Stimulated activated CD8-positive, alpha-beta memory T cell treated with anti-CD3 and anti-CD28 coated beads, Interleukin-15, amount 100 ng/mL, for 1 hour (primary cell): Measurements from ENCODE around the gene CREB5.
"Not testable (repeated sequence)": the region's sequence is repeated elsewhere in the genome, so short reads cannot be mapped to it uniquely, and the experiment has no call there.

Experiments used
- DNase-seq: peaks from one replicate; pipeline ENCODE4 v3.0.0-alpha.2; 2020; ENCODE audit warnings: low read depth

Gene CREB5

DNA sequence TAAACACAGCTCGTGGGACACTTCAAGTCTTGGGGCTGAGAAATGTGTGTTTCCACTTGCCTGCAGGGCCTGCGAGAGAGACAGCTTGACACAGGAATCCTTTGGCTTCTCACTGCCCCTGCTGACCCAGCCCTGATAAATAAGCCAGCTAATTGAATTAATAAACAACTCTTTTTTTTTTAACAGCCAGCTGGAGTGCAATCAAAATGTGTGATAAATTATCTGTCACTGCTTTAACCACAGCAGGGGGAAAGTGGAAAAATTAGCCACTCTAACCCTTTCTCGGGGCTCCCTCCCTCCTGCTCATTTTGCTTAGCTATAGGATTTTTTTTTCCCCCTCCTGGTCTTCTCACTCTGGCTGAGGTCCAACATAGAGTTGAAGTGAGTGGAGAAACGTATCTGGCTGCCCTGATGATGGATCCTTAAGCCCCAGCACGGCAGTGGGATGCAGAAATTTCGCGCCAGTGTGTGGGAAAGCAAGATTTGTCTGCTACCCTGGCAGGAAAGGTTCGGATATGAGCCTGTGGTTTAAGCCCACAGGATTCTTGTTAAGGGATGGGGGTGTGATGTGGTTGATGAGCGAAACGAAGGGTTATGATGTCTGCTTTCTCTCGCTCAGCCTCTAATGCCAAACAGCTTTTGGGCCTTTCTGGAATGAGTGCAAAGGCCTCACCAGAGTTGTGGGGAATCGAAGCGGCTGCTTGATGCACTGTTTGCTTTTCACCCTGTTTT, 372.0 kb downstream of the CREB5 start:
- DNase-seq, result no peak

DNA sequence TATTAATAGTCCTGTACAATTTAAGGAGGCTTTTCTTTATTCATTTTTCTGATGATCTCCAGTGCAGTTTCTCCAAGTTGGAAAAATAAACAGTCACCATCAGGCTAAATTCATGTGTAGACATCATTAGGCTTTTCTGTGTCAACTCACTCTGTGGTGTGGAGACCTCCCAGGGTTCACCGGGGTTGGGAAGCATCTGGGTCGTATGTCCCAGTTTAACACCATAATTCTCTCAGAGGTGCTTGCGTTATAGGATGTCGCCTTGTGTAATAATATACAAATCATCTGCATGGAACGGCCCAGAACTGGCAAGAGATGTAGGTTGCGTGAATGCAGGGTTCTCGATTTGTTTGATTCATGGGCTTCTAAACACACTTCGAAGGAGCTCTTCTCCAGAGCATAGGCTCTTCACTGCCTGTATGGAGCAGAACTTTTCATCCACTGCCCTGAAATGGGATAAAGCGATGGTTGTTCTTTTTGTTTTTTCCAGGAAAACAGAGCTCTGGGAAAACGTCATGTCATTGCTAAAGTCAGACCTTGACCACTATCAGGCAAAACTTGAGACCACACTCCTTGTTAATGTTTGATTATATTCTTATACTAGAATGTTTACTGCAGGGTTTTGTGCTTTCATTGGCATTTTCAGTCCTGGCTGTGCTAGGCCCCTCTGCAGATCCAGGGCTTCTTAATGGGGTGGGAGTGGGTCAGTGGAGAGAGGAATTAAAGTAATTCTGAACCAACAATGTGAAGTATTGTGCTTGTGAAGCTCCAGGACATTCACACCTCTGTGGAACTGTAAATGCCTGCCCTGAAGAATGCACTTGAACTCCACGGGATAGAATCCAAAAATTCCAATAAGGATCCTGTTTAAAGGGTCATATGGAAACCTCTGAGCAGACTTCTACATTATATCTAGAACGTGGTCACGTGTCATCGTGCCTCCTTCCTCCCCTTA, 373.0 kb downstream of the CREB5 start:
- DNase-seq, result no peak

DNA sequence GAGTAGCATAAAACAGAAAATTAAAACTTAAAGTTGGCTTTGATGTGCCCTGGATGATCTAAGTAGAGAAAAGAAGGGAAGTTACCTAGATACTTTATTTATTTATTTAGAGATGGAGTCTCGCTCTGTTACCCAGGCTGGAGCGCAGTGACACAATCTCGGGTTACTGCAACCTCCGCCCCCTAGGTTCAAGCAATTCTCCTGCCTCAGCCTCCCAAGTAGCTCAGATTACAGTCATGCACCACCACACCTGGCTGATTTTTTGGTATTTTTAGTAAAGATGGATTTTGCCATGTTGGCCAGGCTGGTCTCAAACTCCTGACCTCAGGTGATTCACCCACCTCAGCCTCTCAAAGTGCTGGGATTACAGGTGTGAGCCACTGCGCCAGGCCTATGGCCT, 373.8 kb downstream of the CREB5 start:
- DNase-seq, result not testable (repeated sequence)

DNA sequence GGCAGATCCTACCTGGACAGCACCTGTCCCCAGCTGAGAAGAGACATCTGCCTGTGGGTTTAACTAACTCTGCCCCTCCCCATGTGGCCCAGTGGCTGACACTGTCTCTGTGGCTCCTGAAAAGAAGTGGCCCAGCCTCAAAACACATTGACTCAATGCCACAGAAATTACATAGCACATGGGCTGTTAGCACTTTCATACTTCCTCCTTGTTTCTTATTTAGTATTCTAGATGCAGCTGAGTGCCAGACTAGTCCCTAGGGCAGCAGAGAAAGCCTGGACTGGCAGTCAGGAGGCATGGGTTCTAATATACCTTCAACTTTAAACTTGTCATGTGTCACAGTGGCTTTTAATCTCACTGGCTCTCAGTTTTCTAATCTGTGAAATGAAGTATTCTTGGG, 374.8 kb downstream of the CREB5 start:
- no peak for DNase-seq

DNA sequence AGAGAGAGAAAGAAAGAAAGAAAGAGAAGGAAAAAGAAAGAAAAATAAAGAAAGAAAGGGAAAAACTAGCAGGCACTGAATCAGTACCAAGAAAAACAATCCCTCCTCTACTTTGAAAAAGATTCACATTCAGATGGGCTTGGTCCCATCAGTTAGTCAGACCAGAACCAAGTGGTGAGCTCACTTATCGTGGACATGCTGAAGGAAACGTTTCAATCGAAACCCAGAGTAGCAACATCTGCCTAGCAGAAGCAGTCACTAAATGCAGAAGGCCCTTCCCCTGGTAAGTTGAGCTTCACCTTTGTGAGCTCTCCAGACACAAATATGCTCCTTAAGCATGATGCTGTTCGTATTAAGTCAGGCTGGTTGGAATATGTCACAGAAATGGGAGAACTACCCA, 378.1 kb downstream of the CREB5 start:
- no peak for DNase-seq

DNA sequence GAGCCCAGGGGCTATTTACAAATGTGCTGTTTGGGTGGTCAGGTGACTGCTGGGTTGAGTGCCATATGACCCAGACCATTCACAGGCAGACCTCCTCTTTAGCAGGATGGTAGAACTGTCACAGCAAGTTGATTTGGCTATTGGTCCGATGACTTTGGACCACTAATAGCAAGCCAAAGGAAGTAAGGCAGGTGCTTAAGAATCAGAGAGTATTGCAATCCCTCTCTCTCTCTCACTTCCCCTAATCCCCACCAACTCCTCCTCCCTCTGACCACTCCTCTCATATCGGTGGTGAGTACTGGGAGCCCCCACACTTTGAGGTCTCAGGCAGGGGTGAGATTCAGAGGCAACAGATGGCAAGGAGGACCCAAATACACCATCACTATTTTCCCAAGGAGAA, 380.5 kb downstream of the CREB5 start:
- DNase-seq, result no peak

DNA sequence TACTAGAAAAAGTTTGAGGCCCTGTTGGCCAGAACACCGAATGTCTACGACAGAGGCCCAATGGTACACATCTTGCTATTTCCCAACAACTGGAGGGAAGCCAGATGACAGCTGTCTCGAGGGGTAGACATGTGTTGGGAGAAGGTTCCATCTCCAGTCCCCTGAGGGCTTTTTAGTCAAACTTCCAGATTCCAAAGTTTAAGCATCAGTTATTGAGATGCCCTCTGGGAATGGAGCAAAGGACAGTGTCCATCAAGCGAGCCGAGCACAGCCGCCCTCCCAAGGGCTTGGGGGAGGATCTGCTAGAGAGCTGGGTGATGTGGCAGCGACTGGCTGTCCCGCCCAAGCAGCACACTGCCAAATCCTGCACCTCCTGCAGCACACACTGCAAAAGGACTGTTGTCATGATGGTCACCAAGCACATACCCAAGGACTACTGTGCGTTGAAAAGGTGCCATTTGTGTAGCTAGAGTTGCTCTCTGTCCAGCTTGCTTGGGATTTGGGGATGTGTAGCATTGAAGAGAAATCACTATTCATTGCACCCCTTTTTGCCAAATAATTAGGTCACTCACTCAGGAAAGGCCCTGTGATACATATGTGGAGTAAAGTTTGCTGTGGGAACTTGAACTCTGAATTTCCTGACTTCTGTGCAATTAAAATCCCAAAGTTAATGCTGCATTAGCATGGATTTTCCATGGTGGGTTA, 381.2 kb downstream of the CREB5 start:
- DNase-seq, result no peak

DNA sequence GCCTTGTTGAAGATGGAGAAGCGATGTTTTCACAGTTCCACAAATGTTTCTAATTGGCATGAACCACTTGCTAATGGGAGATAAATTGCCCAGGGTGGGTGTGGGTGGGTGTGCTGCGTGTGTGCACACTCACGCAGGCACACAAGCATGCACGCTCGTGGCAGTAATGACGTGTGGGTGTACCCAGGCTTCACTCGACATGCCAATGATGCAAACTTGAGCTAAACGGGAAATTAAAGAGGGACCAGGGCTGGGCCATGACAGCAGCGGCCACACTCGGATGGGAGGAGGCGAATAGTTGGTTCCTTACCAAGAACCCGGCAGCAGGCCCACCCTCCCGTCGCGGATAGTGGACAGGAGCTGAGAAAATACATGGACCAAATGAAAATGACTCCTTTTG, 386.0 kb downstream of the CREB5 start:
- no peak for DNase-seq

DNA sequence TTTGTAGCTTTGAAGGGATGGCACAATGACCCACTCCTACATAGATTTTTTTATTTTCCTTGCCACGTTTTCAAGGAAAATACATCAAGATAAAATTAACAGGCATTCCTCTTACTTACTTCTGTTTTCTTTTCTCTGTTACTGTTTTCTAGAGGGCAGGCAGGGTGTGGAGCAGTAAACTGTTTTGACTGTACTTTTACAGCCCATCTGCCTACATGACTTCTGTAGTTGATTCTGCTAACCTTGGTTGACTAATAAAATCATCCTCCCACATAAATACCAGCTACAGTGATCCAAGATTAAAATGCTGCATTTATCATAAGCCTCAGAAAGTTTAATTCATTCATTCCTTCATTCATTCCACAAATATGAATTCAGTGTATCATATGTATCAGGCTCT, 387.3 kb downstream of the CREB5 start:
- no peak for DNase-seq

DNA sequence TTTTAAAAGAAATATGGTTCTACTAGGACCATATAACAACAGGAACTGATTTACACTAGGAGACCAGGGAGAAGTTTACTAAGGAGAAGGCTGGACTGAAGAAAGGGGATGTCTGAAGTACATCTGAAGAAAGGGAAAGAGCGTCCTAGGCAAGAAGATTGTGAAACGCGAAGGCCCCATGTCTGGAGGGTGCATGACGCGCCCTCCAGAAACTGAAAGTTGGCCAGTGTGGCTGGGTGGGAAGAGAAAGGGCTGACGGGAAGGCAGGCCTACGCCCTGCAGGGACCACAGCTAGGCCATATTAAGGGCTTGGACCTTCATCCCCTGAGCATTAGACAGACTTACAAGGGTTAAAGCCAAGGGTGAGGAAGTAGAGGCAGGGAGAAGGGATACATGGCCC, 387.8 kb downstream of the CREB5 start:
- no peak for DNase-seq

DNA sequence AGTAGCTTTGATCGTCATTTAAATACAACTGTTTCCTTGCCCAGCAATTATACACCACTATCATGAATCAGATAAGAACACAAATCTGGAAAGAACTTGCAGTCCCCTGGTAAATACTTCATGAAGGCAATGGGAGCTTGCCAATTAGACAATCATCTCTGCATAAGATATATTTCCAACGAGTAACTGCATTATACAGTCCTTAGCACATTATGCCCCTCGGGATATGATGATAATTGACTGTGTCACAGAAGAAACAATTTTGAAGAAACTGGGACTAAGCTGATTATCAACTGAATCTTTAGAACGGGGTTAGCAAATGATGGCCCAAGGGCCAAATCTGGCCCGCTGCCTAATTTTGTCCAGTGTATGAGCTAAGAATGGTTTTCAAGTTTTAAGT, 390.1 kb downstream of the CREB5 start:
- DNase-seq, result no peak

DNA sequence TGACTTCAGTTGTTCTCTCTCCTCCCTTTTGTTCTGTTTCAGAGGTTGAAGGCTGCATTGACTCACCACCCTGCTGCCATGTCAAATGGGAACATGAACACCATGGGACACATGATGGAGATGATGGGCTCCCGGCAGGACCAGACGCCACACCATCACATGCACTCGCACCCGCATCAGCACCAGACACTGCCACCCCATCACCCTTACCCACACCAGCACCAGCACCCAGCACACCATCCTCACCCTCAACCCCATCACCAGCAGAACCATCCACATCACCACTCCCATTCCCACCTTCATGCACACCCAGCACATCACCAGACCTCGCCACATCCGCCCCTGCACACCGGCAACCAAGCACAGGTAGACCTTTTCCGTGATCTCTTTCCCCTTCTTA, 391.8 kb downstream of the CREB5 start:
- no peak for DNase-seq

DNA sequence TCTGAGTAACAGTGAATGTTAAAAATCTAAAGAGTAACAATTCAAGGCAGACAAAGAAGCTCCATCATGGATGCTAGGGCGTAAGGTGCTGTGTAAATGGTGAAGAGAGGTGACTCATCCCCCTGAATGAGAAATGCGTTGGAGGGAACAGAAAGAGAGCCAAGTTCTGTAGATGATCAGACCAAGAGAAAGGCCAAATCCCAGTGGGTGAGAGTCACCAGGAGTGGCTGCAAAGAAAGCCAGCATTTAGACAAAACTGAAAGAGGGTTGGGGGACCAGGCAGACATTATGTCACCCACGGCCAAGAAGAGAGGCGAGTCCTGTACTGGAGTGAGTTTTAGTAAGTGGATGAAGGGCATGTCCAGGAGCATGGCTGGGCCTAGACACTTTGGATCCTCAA, 392.7 kb downstream of the CREB5 start:
- DNase-seq, result no peak

DNA sequence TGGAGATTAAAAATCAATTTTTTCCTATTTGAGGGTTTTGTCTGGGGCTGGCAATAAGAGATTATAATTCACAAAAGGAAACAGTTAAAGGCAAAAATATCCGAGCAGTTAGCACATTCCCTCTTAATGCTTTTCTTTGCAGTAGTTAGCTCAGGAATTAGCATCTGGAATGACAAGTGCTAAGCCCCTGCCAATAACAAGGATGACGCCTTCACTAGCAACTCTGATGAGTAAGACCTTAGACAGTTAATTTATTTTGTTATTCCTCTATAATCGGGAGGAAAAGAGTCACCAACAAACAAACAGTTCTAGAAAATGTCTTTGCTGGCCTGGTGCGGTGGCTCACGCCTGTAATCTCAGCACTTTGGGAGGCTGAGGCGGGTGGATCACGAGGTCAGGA, 394.5 kb downstream of the CREB5 start:
- DNase-seq, result no peak

DNA sequence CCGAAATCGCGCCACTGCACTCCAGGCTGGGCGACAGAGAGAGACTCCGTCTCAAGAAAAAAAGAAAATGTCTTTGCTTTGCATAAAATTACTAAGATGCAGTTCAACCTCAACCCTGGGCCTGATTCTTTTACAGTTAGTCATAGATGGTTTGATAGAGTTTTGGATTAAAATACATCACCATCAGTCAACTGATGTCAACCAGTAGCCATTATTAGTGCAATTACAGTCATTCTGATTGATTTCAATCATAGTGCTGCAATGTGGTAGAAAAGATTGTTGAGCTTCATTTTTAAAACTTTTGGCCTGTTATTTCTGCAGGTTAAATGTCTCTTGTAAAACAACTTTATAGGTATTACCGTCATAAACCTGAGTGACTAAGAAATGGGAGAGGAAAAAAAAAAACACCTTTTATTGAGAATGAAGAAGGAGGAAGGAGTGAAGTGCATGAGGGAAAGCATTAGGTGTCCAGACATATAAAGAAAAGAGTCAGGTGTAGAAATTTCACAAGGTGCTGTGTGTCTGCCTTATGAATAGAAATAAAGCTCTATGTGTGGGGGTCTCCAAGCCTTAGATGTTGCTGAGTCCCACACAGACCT, 395.2 kb downstream of the CREB5 start:
- no peak for DNase-seq

DNA sequence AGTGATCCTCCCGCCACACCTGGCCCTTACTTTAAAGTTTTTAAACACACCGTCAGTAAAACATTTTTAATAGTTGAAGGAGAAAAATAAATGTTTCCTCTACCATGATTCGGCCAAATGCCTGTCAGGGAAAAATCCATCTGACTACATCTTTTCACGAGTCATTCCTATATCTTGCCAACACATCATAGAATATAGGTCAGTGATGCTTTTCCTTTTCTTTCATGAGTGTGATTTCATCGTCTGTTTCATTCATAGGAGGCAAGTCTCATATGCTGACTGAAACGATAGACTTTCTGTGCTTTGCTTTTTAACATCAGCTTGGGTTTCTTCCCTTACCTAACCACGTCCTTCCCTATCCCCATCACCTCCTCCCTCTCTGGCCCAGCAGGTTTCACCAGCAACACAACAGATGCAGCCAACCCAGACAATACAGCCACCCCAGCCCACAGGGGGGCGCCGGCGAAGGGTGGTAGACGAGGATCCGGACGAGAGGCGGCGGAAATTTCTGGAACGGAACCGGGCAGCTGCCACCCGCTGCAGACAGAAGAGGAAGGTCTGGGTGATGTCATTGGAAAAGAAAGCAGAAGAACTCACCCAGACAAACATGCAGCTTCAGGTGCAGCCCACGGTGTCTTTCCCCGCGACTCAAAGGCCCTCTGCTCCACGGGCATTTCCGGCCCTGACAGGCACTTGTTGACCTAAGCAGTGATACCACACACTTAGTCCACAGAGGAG, 396.6 kb downstream of the CREB5 start:
- no peak for DNase-seq

DNA sequence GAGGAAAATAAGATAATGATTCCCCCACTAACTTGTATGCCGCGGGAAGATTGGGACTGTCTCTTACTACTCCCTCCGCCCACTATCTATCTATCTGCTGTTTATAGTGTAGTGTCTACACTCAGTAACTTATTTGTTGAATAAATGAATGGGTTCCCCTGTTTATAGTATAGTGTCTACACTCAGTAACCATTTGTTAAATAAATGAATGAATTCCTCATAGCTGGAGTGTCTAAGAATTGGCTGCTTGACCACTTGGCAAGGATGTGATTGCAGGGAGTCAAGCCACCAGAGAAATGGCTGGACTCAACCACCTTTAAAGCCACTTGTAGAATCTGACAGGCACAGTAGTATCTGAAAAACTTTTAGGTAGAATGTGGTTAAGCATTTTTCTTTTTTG, 398.7 kb downstream of the CREB5 start:
- DNase-seq, result no peak

DNA sequence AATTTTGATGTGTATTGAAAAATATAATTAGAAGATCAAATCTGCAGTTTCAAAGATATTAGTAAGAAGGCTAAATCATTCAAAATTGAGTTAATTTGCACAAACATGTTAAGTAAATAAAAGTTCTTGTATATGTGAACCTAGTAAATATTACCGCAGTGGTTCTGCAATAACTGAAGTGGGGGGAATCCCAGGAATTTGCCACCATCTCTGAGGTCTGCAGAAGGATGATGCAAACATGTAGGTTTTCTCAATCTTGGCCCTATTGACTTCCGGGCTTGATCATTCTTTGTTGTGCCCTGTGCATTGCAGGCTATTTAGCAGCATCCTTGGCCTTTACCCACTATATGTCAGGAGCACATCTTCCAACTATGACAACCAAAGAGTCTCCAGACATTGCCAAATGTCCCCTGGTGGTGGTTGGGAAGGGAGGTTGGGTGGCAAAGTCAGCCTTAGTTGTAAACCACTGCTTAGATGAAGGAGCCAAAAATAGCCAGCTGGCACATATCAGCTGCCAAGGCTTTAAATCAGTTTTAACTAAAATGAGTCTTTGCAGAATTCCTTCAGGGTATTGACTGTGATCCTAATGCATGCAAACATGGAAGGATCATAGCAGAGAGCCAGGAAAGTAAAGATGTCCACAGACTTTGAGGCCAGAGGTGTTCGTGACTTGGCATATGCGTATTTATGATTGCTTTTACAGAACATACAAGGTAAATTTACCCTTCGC, 399.5 kb downstream of the CREB5 start:
- no peak for DNase-seq

DNA sequence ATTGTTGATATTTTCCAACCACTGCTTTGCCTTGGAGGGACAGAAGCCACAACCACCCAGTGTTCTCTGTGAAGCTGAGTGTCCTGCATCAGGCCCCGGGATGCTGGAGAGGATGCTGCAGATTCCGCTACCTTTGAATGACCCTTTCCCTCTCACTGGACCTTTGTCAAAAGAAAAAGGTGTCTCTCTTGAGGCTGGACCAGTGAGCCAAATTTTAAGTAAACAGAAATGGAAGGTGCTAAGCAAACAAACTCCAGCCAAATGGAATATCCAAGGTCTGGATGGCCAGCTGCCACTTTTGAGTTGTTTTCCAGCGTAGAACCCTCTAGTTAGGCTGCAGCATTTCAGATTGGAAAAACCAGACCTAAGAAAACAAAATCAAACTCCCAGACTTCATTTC, 400.3 kb downstream of the CREB5 start:
- DNase-seq, result no peak

DNA sequence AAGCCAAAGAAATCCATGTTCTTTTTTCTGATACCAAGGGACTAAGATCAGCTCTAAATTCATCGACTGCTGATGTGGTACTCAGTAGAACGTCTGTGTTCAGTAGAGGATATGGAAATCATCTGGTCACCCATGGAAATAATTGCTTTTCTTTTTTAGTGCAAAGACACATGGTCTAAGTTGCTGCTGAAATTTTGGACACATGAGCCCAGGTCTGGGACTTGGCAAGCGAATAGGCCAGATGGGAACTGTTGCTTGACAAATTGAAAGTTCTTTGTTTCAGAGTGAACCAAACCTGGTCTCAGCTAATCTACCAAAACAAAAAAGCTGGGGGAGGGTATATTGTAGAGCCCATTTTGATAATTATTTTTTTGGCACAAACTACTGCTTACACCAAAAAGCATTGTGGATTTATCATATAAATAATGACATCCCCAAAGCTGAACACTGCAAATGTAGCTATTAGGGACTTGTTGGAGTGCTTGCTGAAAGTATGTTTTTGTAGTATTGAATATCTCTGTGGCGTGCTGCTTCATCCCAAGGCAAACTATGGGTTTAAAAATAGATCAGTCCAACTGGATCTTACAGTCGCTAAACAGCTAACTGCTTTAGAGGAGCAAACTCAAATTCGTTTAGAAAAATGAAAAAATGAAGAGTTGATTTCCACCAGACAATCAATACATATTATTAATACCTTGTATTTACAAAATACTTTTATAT, 401.1 kb downstream of the CREB5 start:
- no peak for DNase-seq
